HG03565 (cell line): ENCODE data around the gene SLC17A1.
"Not testable (repeated sequence)": the region's sequence is repeated elsewhere in the genome, so short reads cannot be mapped to it uniquely, and the experiment has no call there.

Experiments
- ATAC-seq: cut with Tn5 transposase; IDR thresholded peaks from one replicate; pipeline ENCODE4 v1.9.1; 2021; ENCODE audit warnings: mild to moderate bottlenecking, moderate library complexity; ENCODE audit not compliant: unreplicated experiment

Gene SLC17A1

DNA sequence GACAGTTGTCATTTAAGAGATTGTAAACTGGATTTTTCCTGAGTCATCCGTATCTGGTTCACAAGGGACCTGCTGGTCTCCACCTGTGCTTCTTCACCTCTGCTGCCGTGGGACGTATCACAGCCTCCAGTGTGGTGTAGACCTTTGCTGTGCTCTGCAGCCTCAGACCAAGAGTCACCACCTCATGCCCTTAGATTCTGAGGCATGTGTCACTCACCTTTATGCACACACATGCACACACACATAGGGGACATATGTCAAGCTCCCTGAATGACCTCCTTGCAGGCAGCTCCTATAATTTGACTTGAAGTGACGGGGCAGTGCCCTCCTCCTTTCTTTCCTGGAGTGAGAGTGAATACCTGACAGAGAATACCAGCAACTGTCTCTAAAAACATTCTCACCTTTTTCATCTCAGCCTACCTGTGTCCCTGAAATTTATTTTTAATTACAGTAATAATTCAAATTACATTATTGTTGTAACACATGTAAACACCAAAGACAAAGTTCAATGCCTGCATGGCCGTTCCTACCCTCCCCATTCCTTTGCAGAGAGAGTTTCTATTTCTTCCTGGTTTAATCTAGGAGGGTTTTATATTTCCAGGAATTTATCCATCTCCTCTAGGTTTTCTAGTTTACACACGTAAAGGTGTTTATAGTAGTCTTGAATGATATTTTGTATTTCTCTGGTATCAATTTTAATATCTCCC lies 73.8 kb downstream of the SLC17A1 start:
- ATAC-seq, result no peak

DNA sequence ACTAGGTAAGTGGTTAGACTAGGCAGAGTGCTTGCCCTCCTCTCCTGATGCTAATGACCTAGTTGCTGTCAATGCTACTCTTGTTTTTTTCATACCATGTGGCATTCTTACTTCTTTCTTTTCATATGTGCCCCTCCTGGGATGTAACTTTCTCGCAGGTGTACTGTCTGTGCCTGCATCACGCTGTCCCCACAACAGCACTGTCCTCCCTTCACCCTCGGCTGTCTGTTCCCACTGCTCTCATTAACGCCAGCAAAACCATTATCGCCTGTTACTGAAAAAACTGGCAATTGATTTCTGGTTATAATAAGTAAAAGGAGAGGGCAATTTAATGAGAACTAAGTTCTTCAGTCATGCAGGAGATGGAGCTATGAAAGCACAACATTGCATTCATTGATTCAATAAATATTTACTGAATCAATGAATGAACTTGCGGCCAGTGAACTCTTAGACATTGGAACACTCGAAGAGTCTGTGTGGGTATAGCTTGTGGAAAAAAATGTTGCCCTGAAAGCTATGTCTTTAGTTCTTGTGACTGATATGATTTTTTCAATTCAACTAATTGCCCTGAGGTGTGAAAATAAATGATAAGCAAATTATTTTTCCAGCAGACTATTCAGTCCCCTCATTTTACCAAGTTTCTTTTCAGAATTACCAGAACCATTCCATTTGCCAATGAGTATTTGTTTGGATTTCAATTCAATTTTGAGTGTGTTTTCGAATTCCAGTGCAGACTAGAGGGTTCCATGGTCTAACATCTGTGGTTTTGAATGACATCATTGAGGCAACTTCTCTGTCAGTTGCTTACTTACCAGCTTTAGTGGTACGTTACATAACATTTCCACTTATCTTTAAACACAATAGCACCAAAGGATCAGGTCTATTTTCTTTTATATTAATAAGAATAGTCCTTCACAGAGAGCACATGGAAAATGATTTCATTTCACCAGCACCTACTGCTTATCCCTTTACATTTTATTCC lies 75.2 kb downstream of the SLC17A1 start:
- ATAC-seq, result no peak

DNA sequence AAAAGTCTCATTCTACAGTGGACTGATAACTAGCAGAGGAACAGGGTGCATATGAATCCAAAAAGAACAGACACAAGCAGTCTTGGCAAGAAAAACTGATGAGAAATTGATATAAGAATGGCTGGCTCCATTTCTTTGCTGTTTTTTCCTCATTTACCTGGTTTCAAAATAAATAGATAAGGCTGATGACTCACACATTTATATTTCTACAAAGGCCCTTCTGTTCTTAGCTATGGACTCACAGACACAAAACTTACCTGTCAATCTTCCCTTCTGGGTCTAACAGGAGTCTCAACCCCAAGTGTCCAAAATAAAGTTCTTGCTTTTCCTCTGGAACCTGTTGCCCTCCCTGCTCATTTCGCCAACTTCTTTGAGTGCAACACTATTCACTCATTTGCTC lies 76.4 kb downstream of the SLC17A1 start:
- no peak for ATAC-seq

- no peak for ATAC-seq
These were observed 77.3 kb downstream of the SLC17A1 start, which contains the start of gene SLC17A4 for GRCh38 chr6:25754535-25754934. TSS of gene SLC17A4 (plus strand) at chr6:25754742. CDS start at chr6:25761963, 7,221 bp downstream.

DNA sequence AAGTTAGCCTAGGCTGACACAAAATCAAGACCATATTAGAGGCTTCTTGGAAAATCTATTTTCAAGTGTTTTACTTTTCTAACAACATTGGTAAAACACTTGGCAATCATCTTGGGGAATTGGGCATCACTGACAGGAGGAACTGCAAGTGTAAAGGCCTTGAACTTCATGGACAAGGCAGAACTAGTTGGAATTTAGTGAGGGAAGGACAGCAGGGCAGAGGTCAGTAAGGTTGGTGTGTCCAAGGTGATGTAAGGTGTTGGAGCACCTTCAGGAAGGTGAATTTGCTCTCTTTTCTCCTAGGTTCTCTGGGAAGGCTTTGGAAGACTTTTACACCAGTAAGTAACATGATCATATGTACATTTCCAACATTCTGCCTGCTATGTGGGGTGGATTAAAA lies 78.8 kb downstream of the SLC17A1 start:
- ATAC-seq, result no peak

GRCh38 chr6:25750906-25751305 lies 80.9 kb downstream of the SLC17A1 start:
- ATAC-seq, result no peak

- ATAC-seq, result no peak
These were observed 82.0 kb downstream of the SLC17A1 start for GRCh38 chr6:25749837-25750236.

DNA sequence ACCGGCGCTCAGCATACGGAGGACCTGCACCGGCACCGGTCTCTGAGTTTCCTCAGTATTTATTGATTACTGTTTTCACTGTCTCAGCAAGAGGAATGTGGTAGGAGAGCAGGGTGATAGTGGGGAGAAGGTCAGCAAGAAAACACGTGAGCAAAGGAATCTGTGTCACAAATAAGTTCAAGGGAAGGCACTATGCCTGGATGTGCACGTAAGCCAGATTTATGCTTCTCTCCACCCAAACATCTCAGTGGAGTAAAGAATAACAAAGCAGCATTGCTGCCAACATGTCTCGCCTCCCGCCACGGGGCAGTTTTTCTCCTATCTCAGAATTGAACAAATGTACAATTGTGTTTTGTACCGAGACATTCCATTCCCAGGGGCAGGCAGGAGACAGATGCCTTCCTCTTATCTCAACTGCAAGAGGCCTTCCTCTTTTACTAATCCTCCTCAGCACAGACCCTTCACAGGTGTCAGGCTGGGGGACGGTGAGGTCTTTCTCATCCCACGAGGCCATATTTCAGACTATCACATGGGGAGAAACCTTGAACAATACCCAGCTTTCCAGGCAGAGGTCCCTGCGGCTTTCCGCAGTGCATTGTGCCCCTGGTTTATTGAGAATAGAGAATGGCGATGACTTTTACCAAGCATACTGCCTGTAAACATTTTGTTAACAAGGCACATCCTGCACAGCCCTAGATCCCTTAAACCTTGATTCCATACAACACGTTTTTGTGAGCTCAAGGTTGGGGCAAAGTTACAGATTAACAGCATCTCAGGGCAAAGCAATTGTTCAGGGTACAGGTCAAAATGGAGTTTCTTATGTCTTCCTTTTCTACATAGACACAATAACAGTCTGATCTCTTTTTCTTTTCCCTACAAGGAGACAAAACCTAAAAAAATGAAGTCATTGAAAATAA lies 83.0 kb downstream of the SLC17A1 start:
- not testable (repeated sequence) for ATAC-seq

GRCh38 chr6:25748049-25748448 lies 83.8 kb downstream of the SLC17A1 start:
- no peak for ATAC-seq

DNA sequence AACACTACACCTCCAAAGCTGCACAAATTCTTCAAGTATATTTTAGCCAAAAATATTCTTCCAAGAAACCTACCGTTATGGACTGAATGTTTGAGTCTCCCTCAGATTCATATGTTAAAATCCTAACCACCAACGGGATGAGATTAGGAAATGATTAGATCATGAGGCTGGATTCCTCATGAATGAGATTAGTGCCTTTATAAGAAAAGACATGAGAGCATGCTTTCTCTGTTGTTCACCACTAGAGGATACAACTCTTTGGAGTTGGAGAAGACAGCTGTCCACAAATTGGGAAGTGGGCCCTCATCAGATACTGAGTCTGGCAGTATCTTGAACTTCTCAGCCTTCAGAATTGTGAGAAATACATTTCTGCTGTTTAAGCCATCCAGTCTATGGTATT lies 84.4 kb downstream of the SLC17A1 start:
- no peak for ATAC-seq

- ATAC-seq, result no peak
These were observed 84.9 kb downstream of the SLC17A1 start for GRCh38 chr6:25746968-25747367.

DNA sequence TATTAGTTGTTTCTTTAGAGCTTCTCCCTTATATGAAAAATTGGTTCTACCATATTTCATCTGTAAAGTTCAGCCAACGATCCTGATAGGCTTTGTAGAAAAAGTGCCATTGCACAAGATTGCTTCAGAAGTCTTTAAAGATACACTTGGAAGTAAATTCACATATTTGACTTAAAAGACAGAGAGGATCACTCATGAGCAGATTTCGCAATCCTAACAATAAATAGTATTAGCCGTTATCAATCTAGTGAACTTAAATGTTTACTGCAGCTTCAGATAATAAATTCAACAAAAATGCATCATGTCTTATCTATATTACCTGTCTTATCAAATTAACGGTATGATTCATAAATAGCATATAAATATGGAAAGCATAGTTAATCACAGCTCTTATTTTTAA lies 86.0 kb downstream of the SLC17A1 start:
- ATAC-seq, result no peak

GRCh38 chr6:25743868-25744267 lies 88.0 kb downstream of the SLC17A1 start:
- ATAC-seq, result no peak

DNA sequence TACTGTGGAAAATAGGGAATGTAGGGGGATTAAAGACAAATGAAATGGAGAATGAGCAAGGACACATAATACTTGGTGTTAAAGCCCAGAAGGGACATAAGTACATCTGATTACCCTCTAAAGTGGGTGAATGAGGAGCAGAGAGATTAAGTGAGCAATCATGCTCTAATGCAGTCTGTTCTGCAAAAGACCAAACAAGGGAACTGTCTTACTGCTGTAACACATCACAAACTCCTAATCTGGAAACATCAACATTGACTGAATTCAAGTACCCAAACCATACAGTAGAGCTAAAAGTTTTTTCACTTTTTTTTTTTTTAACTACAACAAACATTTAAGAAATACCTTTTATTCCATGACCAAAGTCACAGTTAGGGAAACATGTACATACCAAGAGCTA lies 96.6 kb downstream of the SLC17A1 start:
- ATAC-seq, result no peak
